ENCODE measurements around the gene ZDHHC11B. TPM values are rescaled to one million over a fixed set of nuclear protein-coding genes. Genes with fewer than 3 reads are reported as not detected.

The ZDHHC11B gene
- total RNA-seq, 1 experiment from 2014 or later, result 3.8 TPM

DNA sequence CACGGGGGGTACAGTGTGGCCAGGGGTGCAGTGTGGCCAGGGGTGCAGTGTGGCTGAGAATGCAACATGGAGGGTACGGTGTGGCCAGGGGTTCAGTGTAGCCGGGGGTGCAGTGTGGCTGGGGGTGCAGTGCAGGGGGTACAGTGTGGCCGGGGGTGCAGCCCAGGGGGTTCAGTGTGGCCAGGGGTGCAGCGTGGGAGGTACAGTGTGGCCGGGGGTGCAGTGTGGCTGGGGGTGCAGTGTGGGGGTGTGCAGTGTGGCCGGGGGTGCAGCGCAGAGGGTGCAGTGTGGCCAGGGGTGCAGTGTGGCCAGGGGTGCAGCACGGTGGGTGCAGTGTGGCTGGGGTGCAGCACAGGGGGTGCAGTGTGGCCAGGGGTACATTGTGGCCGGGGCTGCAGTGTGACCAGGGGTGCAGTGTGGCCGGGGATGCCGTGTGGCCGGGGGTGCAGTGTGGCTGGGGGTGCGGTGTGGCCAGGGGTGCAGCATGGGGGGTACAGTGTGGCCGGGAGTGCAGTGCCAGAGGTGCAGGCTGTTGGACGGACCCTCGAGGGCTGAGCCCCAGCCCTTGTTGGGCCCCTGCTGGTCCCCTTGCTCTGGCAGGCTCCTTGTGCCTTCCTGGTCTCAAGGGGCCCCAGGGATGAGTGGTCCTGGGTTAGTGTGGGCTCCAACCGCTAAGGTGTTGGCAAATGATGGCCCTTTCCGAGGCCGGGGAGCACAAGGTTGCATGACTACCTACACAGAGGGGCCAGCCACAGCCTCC, 109.2 kb downstream of the ZDHHC11B start:
- Histone ChIP-seq H3K4me2 (ENCODE audit: low read length) (no peak overlapping the region), H3K9me2 (ENCODE audit: insufficient read depth) (no peaks in the 10 kb centered on the region), H3K79me2 (ENCODE audit: insufficient read depth, low read length) (no peaks in the 10 kb centered on the region), H3K4me3 (replicated peaks in 1 of 2; ENCODE audit: low read depth in 1 of 2, low read length in 2 of 2) (no peak overlapping the region), H3K36me3 (ENCODE audit: control insufficient read depth in 1 of 2, insufficient read depth in 2 of 2, low read length in 2 of 2) (no peaks in the 10 kb centered on the region), H3K27ac (ENCODE audit: low read depth, low read length) (no peak overlapping the region), H3K9ac (ENCODE audit: low read length) (no peak overlapping the region), H3K4me1 (ENCODE audit: control insufficient read depth in 1 of 2, insufficient read depth in 2 of 2, low read length in 2 of 2) (peaks cover 0 to 23% of the 10 kb centered on the region in 2 experiments; a peak in 2 of 4 replicates), H3K9me3 (ENCODE audit: control insufficient read depth in 1 of 2, insufficient read depth in 1 of 2, low read depth in 1 of 2, low read length in 2 of 2) (no peaks in the 10 kb centered on the region), H4K20me1 (ENCODE audit: insufficient read depth) (no peaks in the 10 kb centered on the region), H3K27me3 (ENCODE audit: insufficient read depth, low read length) (no peaks in the 10 kb centered on the region), H2AFZ (ENCODE audit: low read depth, low read length, poor library complexity, severe bottlenecking) (no peak overlapping the region)
- no TSS peak for BruUV-seq (replicated peaks)
- ChIA-PET POLR2A (no interaction called here), RAD21 (ENCODE audit: low non-redundant PET in 1 of 2, low total read pairs in 2 of 2, uncharacterized antibody in 2 of 2, unreplicated experiment in 2 of 2) (no interaction called here), CTCF (no interaction called here)
- DNase-seq (ENCODE audit: low read depth, low spot score) (no peak), ATAC-seq (no peak)
- intact Hi-C loops (cut with micrococcal nuclease), result loop anchor here (10.0 kb wide), 1 partner anchor 490 kb away; no protein-coding TSS in a partner anchor
- TF ChIP-seq POLR2A (IDR thresholded peaks at IDR 0.05; ENCODE audit: borderline replicate concordance, extremely low read depth, insufficient read depth, insufficient read length) (no peak), ZNF274 (IDR thresholded peaks at IDR 0.05; ENCODE audit: low read depth, low read length) (no peak), FOSL1 (IDR thresholded peaks at IDR 0.05; ENCODE audit: low read depth) (no peak), EZH2phosphoT487 (IDR thresholded peaks at IDR 0.05; ENCODE audit: borderline replicate concordance) (no peak)

GRCh38 chr5:674630-675011, 109.9 kb downstream of the ZDHHC11B start:
- RAD21 ChIA-PET (ENCODE audit: low non-redundant PET in 1 of 2, low total read pairs in 2 of 2, uncharacterized antibody in 2 of 2, unreplicated experiment in 2 of 2), result no interaction called here
- Histone ChIP-seq H3K9me3 (ENCODE audit: control insufficient read depth in 1 of 2, insufficient read depth in 1 of 2, low read depth in 1 of 2, low read length in 2 of 2) (no peaks in the 10 kb centered on the region), H3K9me2 (ENCODE audit: insufficient read depth) (no peaks in the 10 kb centered on the region), H3K4me1 (ENCODE audit: control insufficient read depth in 1 of 2, insufficient read depth in 2 of 2, low read length in 2 of 2) (peaks cover 0 to 23% of the 10 kb centered on the region in 2 experiments; a peak in 2 of 4 replicates), H4K20me1 (ENCODE audit: insufficient read depth) (no peaks in the 10 kb centered on the region), H3K36me3 (ENCODE audit: control insufficient read depth in 1 of 2, insufficient read depth in 2 of 2, low read length in 2 of 2) (no peaks in the 10 kb centered on the region), H3K27me3 (ENCODE audit: insufficient read depth, low read length) (no peaks in the 10 kb centered on the region), H3K27ac (ENCODE audit: low read depth, low read length) (no peak overlapping the region), H3K4me3 (replicated peaks in 1 of 2; ENCODE audit: low read depth in 1 of 2, low read length in 2 of 2) (no peak overlapping the region), H3K4me2 (ENCODE audit: low read length) (no peak overlapping the region), H2AFZ (ENCODE audit: low read depth, low read length, poor library complexity, severe bottlenecking) (no peak overlapping the region), H3K9ac (ENCODE audit: low read length) (no peak overlapping the region), H3K79me2 (ENCODE audit: insufficient read depth, low read length) (no peaks in the 10 kb centered on the region)
- intact Hi-C loops (cut with micrococcal nuclease), result loop anchor here (10.0 kb wide), 1 partner anchor 490 kb away; no protein-coding TSS in a partner anchor
- DNase-seq (ENCODE audit: low read depth, low spot score), result no peak
- CTCF ChIA-PET, result no interaction called here
- ATAC-seq, result no peak
- TF ChIP-seq FOSL1 (IDR thresholded peaks at IDR 0.05; ENCODE audit: low read depth) (no peak), CTCF (IDR thresholded peaks at IDR 0.05 in 2 of 3, conservative IDR thresholded peaks at IDR 0.05 in 1 of 3; ENCODE audit: borderline replicate concordance in 1 of 3, insufficient read depth in 1 of 3, low read depth in 2 of 3, low read length in 2 of 3) (no peak), CBX3 (IDR thresholded peaks at IDR 0.05; ENCODE audit: low read depth) (no peak), ELF1 (IDR thresholded peaks at IDR 0.05; ENCODE audit: borderline replicate concordance, low read depth) (no peak), EGR1 (IDR thresholded peaks at IDR 0.05; ENCODE audit: low read depth) (no peak), CEBPB (IDR thresholded peaks at IDR 0.05; ENCODE audit: low read depth) (no peak), POLR2A (IDR thresholded peaks at IDR 0.05; ENCODE audit: borderline replicate concordance, extremely low read depth, insufficient read depth, insufficient read length) (no peak), YY1 (IDR thresholded peaks at IDR 0.05; ENCODE audit: extremely low read depth, insufficient replicate concordance, low read depth, low read length) (no peak), EZH2phosphoT487 (IDR thresholded peaks at IDR 0.05; ENCODE audit: borderline replicate concordance) (no peak), SIN3A (IDR thresholded peaks at IDR 0.05; ENCODE audit: low read depth) (no peak), EZH2 (IDR thresholded peaks at IDR 0.05) (no peak), ZBTB33 (IDR thresholded peaks at IDR 0.05; ENCODE audit: extremely low read depth, insufficient replicate concordance, low read length) (no peak)
- TF ChIP-seq, protein P1, sequence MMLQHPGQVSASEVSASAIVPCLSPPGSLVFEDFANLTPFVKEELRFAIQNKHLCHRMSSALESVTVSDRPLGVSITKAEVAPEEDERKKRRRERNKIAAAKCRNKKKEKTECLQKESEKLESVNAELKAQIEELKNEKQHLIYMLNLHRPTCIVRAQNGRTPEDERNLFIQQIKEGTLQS (IDR thresholded peaks at IDR 0.05), result no peak
- BruUV-seq (replicated peaks), result no TSS peak
- POLR2A ChIA-PET, result no interaction called here

Data from HCT116 (cell line).